Hepatic stellate cell (primary cell): ENCODE measurements around the gene TPRG1L.

ENCODE experiments used
- DNase-seq: peaks from one replicate; pipeline ENCODE4 v3.0.0; 2011; ENCODE audit warnings: low spot score

TPRG1L gene

GRCh38 chr1:3593745-3594144 is 31.1 kb upstream of the TPRG1L start:
- DNase-seq: no peak

GRCh38 chr1:3594706-3595377 is 30.0 kb upstream of the TPRG1L start:
- DNase-seq: no peak

- DNase-seq: no peak
These were observed 28.9 kb upstream of the TPRG1L start for GRCh38 chr1:3595949-3596348.

- DNase-seq: no peak
These were observed 27.9 kb upstream of the TPRG1L start for GRCh38 chr1:3596663-3597598.

GRCh38 chr1:3597599-3597964 is 27.2 kb upstream of the TPRG1L start:
- no peak for DNase-seq

GRCh38 chr1:3598051-3598491 is 26.7 kb upstream of the TPRG1L start:
- no peak for DNase-seq

GRCh38 chr1:3598522-3599285 is 26.1 kb upstream of the TPRG1L start:
- DNase-seq: no peak

GRCh38 chr1:3599286-3599811 is 25.5 kb upstream of the TPRG1L start:
- DNase-seq: no peak

GRCh38 chr1:3599816-3600215 is 25.0 kb upstream of the TPRG1L start:
- DNase-seq: no peak

GRCh38 chr1:3600354-3600753 is 24.5 kb upstream of the TPRG1L start:
- DNase-seq: no peak

- no peak for DNase-seq
These were observed 23.1 kb upstream of the TPRG1L start for GRCh38 chr1:3601743-3602142.

- DNase-seq: no peak
These were observed 22.4 kb upstream of the TPRG1L start for GRCh38 chr1:3602375-3602774.

- DNase-seq: no peak
These were observed 21.7 kb upstream of the TPRG1L start for GRCh38 chr1:3603156-3603555.

GRCh38 chr1:3603571-3604467 is 21.0 kb upstream of the TPRG1L start:
- DNase-seq: no peak

GRCh38 chr1:3604468-3604974 is 20.3 kb upstream of the TPRG1L start:
- no peak for DNase-seq

- no peak for DNase-seq
These were observed 19.6 kb upstream of the TPRG1L start for GRCh38 chr1:3604997-3605823.

- no peak for DNase-seq
These were observed 17.8 kb upstream of the TPRG1L start for GRCh38 chr1:3606779-3607702.

- DNase-seq: no peak
These were observed 17.1 kb upstream of the TPRG1L start for GRCh38 chr1:3607703-3608065.

- no peak for DNase-seq
These were observed 16.7 kb upstream of the TPRG1L start for GRCh38 chr1:3608154-3608553.
